ENCODE measurements around the gene LGALS8.

LGALS8 gene

DNA sequence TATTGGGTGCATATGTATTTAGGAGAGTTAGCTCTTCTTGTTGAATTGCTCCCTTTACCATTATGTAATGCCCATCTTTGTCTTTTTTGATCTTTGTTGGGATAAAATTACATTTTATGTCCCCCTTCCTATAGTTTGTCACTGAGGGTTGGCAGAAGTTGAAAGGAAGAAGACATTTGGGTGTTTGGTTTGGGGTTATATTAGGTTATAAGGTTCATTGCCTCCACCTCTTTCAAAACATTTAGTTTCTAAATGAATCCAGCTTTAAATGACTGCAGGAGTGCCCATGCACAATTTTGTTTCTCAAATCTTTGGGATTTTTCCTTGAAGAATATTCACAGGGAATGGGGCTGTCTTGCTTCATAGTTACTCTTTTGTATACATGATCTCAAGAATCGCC is 14.6 kb upstream of the LGALS8 start:
- no peak for DNase-seq (ENCODE audit: low read depth in 2 of 2)

DNA sequence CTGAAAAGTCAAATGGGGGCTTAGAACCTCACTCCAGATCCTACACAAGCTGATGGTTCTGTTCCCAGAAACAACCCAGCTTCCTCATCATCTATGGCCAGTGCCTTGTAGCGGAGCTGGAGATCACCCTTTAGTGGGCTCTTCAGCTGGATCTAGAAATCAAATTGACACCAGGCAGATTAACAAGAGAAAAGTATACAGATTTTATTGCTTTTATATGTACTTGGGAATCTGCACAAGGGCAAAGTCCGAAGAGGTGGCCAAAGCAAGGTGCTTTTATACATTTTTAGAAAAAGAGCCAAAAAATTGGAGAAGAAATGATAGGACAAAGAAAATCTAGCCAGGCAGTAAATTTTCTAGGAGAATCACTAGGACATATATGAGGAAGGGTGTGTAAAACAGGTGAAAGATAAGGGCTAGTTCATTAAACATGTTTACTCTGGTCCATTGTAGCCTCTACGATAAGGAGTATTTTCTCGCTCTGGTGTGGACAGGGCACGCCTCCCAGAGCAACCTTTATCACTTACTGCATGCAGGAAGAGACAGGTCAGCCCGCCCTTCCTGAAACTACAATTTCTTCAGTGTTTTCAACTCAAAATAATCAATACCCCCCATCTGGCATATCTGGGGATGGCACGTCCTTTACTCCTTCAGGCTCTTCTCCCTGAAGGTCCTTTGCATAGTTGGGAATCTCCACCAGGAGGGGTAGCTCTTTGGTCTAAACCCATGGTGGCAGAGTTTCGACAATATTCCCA is 14.0 kb upstream of the LGALS8 start:
- DNase-seq (ENCODE audit: low read depth in 2 of 2) = no peak

DNA sequence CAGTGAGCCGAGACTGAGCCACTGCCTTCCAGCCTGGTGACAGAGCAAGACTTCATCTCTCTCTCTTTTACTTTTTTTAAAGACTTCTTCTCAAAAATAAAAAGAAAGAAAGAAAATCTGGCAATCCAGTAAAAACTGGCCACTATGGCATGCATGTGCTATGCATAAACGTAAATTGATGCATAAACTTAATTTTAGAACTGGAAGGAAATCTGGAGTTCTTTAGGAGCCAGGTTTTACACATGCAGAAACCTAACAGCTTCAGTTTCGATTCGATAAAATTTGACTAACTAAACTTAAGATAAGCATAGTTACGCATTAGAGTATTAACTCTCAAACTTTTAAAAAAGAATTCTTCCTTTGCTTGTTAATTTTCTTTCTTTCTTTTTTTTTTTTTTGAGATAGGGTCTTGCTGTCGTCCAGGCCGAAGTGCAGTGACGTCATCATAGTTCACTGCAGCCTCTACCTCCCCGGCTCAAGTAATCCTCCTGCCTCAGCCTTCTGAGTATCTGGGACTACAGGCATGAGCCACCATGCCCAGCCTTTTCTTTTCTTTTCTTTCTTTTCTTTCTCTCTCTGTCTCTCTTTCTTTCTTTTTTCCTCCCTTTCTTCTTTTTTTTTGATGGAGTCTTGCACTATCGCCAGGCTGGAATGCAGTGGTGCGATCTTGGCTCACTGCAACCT is 11.9 kb upstream of the LGALS8 start:
- no peak for DNase-seq (ENCODE audit: low read depth in 2 of 2)

DNA sequence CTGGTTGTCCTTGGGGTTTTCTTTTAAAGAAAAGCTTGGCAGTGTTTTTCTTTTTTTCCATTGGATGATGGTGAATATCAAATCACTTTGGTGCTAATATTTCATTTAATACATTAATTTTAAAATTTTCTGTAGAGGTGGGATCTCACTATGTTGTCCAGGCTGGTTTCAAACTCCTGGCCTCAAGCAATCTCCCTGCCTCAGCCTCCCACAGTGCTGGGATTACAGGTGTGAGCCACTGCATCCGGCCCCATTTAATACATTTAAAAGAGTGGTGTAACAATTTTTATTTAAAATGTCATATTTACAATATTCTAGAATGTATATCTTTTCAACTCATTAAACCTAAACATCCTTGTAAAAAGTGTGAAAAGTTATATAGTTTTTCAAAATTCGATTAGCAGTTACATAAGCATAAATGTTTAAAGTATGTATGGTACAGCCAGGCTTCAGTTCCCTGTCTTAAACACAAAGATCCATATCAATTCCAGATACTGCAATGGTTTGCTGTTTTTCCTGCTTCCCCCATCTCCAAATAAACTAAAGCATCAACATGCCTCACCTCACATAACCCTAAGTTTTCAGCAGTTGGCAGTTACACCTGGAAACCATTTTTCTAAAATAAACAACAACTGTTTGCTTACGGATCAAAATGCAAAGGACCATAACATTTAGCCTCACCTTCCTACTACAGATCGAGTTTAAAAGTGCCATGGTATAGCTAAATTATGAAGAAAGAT is 8.9 kb upstream of the LGALS8 start:
- DNase-seq (ENCODE audit: low read depth in 2 of 2) = no peak

DNA sequence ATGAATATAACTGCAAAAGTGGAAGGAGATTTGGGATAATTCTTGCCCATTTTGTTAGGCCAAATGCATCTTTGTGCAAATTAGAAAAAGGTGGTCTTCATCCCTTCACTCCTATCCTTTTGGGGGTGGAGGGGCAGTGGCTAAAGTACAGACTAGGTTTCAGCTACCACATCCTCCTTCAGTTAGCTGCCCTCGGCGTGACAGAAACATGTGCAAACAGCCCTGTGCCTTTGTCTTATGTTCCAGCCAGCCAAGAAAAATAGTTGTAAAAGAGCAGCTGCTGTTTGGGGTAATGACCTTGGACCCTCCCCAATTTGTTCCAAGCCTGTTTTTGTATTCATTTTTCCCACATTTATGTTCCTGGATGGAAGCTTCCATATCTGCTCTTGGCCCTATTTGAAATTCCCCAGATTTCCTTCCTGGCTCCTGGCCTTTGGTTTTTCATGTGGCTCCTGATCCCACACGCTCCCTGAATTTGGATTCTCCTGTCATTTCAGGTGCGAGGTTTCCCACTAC is 8.3 kb upstream of the LGALS8 start:
- DNase-seq (ENCODE audit: low read depth in 2 of 2) = no peak

DNA sequence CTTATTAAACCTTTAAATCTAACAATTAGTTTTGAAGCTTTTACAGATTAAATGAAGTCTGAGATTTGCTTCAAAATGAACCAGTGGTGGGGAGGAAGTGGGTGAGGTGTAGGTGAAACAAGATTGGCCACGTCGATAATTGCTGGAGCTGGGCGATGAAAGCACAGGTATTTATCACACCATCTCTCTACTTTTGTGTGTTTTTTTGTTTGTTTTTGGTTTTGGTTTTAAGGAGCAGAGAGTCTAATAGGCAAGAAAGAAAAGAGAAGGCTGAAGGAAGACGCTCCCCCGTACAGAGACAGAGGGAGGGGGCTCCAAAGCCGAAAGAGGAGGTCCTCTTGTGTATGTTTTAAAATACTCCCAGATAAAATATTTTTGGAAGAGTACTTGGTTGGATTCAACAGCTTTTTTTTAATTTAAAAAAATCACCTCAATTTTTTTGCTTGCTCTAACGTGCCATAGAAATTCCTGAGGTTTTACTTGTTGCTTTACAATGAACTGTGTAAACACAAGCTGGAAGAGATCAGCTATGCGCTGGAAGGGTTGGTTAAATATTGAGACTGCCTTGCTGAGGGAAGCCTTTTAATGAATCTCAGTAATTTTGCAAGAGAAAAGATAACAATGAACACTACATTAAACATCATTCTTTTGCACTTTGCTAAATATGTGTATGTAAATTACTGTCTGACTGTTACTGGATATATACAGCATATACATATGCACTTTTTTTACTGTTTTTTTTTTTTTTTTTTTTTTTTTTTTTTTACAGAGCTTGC is 6.7 kb upstream of the LGALS8 start:
- DNase-seq (ENCODE audit: low read depth in 2 of 2) = no peak

DNA sequence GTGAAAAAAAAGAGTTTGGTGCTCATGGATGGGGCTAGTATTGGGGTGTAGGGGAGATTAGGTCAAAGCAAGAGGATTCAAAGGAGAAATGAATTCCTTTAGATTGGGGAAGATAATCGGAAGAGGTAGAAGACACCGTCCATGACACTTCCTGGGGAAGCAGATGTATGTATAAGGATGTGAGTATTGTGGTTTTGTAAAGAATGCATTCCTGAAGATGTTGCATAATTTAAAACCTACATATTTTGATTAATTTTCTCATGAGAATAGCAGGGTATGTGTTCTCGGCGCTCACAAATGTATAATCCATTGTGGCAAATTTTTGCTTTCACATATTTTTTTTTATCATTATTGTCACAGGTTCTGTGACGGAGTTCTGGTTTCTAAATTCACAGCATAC is 5.5 kb upstream of the LGALS8 start:
- no peak for DNase-seq (ENCODE audit: low read depth in 2 of 2)

DNA sequence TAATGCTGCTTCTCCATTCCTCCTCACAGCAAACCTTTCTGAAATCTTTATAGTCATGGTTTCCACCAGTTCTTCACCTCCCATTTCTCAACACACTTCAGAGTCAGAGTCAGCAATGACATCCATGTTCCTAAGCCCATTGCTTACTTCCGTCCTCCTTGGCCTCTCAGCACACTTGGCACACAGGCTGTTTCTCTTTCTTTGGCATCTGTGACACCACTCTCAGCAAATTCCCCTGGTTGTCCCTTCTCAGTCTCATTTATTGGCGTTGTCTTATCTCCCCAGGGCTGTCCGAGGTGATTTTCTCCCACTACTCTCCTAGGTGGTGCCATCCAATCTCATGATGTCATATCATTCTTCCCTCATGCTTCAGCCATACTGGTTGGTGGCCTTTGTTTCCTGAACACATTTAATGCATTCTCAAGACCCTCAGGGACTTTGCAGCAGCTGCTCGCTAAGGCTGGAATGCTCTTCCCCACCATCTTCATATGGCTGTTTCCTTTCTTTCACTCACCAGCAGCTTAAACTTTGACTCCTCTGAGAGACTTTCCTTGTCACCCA is 3.3 kb upstream of the LGALS8 start:
- no peak for DNase-seq (ENCODE audit: low read depth in 2 of 2)

DNA sequence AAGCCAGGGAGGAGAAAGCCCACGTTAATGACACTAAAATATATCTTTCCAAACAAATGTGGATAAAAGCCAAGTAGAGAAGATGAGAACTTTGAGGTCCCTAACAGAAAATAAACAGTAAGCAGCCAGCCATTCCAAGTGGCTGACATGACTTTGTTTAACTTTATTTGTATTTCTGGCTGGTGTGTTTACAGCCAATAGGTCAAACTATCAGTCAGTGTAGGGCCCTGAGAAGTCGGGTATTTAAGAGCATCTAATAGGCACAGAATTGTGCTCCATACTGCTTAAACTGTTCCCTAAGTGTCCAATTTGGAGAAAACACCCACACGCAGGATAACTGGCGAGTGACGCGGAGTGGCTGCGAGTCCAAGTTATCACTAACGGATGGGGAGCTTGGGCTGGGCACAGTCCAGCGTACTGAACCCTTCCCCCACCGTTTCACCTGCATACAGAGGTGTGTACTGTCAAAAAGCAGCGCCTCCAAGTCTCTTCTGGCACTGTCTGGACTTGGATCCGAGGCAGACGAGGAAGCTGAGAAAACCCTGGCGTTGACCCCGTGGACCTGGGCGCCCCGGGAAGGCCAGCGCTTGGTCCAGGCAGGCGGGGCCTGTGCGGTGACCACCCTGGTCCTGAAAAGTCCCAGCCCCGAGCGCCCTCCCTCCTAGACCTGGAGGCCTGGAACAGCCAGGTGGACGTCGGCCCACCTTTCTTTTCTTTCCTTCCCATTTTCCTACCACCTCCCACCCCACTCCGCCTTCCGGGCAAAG is 662 bp upstream of the LGALS8 start:
- DNase-seq (ENCODE audit: low read depth in 2 of 2) = no peak

DNA sequence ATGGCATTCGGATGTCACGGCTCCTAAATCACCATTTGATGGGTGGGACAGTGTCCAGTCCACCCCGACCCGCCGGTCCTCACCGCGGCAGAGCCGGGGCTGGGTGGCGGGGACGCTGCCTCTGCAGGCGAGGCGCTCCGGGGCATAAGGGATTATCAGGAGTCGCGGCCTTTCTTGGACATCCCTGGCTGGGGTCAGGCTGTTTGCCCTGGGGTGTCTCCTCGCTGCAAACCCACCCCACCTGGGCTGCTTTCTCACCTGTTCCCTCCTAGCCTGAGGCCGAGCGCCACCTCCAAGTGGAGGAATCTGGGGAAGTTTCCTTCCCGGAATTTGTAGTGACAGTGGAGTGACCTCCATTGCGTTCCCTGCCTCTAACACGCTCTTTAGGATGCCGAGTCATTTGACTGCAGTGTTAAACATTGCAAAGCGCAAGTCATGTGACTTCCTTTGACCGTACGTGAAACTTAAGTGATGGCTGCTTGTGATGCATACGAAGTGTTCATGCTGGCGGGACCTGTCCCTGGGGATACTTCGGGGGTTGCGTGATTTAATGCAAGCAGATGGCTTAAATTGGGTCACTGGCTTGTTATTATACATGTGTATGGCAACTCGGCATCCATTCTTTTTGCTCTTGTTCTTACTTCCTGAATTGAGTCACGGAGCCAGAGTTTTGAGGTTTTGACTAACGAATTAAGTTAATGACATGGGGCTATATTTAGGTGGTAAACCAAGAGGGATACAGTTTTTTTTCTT is 536 bp downstream of the LGALS8 start:
- DNase-seq (ENCODE audit: low read depth in 2 of 2) = peak; percentile 18 to 35

DNA sequence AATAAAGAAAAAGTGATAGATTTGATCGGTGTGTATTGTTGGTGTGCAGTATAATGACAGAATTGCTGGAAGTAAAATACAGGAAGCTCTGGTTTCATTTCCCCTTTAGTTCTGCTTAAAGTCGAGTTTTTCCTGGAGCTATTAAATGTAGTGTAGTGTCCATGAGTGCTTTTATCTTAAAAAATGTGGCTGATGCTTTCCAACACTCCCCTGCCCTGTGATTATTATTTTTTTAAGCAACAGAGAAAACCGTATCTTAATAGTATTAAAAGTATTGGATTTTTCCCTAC is 1.1 kb downstream of the LGALS8 start:
- no peak for DNase-seq (ENCODE audit: low read depth in 2 of 2)

DNA sequence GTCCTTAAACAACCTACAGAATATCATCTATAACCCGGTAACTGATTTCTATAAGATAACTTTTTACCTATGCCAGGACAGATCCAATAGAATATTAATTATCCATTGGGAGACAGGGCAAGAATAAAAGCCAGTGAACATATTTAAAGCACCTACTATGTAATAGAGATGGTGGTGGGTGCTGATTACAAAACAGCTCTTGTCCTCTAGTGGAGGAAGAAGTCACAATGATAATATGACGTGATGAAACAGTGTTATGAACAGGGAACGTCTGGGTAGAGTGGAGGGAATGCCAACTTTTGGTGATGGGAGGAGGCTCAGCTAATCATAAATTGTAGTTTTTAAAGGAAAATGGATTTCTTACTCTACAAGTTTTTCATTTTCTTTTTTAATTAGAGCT is 2.3 kb downstream of the LGALS8 start:
- no peak for DNase-seq (ENCODE audit: low read depth in 2 of 2)

DNA sequence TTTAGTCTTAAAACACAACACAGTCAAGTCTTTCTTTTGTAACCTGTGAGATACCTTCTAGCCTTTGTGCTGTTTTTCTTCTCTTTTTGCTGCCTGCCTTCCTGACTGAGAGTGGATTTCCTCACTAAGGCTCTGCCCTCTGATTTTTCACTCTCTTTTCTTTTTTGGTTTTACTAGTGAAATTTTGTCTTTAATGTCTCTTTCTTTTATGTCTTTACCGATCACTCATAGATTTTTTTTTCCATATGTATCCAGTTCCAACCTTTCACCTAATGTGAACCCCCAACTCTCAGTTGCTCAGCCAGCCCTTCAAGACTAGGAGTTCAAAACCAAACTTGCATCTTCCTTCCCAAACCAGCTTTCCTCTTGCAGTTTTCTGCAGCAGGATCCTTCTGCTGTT is 6.5 kb downstream of the LGALS8 start:
- no peak for DNase-seq (ENCODE audit: low read depth in 2 of 2)

DNA sequence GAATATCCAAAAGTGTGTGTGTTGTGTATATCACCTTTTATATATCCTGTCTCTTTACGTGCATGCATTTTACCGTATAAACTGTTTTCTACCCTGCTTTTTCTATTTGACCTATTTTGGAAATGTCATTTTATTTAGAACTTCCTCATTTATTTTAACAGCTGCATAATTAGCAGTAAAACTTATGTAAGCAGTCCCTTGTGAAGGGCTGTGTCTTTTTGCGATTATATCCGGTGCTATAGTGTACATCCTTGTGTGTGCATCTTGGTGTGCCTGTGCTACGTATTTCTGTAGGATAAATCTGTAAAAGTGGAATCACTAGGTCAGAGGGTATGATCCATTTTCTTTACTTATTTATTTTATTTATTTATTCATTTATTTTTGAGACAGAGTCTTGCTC is 7.2 kb downstream of the LGALS8 start:
- DNase-seq (ENCODE audit: low read depth in 2 of 2) = no peak

DNA sequence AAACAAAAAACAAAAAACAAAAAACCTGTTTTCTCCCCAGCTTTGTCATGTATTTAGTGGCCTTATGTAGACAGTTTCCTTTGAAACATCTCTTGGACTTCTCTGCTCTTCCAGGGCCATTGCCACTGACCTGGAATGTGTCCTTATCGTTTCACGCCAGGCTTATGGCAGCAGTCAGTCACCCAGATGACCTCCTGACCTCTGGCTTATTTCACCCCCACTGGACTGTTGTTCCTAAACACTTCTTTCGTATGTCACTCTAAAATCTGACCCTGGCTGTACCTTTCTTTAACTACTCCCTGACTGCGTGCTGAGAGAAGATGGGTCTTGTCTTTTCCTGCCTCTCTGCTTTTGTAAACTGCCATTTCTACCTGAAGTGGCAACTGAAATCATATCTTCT is 9.1 kb downstream of the LGALS8 start:
- DNase-seq (ENCODE audit: low read depth in 2 of 2) = no peak

DNA sequence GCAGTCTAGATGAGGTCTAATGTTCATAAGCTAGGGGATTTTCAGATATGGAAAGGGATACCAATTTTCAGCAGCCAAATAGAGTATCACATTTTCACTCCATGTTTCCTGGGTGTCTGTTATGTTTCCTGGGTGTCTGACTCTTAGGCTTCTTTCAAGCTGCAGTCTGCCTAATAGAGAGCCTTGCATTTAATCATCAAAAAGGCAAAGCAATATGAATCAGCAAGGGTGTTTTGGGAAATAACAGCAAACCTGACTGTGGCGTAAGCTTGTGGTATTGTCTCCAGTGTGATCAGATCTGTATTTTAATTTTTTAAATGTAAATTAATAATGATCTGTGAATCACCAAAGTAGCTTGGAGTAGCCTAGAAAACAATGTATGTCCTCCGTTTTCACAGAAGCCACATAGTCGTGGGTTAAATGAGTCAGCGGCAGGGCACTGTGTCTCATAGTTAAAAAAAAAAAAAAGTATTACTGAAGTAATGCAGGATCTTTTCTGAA is 10.4 kb downstream of the LGALS8 start:
- DNase-seq (ENCODE audit: low read depth in 2 of 2) = peak; percentile 13 to 26

DNA sequence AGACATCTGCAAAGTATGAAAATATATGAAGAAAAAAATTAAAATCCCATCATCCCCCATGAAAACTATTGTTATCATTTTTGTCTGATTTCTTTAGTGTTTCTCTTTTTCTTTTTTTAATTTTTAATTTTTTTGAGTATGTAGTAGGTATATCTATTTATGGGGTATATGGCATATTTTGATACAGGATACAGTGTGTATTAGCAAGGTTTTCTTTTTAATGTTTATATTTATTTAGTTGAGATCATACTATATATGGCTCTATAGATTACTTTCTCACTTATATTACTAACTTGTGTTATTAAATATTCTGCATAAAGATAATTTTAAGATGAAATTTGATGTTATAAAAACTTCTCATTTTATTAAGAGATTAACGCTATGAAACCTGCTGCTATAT is 11.4 kb downstream of the LGALS8 start:
- no peak for DNase-seq (ENCODE audit: low read depth in 2 of 2)

DNA sequence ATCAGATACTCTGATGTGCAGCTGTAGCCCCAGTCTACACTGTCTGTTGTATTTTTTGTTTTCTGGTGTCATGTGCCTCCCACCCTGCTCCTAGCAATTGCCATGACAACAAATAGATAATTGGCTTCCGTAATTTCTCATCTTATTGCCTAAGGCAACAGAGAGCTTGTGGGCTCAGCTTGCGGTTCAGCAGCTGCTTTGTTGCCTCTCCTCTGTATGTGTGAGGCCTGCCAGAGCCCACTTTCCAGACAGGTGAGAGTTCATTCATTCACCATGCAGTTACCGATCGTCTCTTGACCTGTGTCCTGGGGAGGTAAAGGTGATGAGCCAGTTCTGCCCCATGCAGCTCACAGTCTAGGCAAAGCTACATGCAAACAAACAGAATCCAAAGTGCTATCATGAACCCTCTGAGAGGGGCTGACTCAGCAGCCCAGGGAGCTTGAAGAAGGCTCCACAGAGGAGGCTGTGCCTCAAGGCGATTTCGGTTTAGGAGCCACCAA is 11.9 kb downstream of the LGALS8 start:
- DNase-seq (ENCODE audit: low read depth in 2 of 2) = no peak

DNA sequence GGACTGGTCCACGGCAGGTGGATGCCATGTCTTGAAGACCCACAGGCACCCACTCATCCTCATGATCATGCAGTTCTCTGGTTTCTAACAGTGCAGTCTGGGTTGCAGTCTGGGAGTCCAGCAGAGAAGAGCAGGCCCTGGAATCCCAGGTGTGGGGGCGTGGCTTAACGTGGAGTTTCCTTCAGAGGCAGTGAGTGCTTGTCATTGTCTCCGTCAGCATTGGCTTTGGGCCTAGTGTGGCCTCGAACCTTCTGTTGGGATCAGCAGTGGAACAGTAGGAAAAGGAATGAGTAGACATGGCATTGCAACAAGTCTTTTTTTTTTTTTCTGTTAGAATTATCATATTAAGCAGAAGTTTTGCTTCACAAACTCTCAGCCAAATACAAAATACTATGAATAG is 12.8 kb downstream of the LGALS8 start:
- no peak for DNase-seq (ENCODE audit: low read depth in 2 of 2)

Data from activated CD4-positive, alpha-beta T cell treated with anti-CD3 and anti-CD28 coated beads for 24 hours (primary cell).